Astrocyte (in vitro differentiated cells and primary cell): ENCODE data around the gene SCAPER.

Experiments
- CTCF ChIP-seq: IDR thresholded peaks from 2 replicates; pipeline ENCODE4 v1.5.1; 2011; ENCODE audit warnings: low read depth, mild to moderate bottlenecking, inconsistent platforms, low read length, moderate library complexity; ENCODE audit not compliant: insufficient read depth
- EZH2 ChIP-seq: IDR thresholded peaks from 2 replicates; pipeline ENCODE4 v1.6.1; 2012; ENCODE audit warnings: mild to moderate bottlenecking, low read length, inconsistent platforms; ENCODE audit not compliant: insufficient read depth

GRCh38 chr15:76349301-76350070 lies 555.7 kb downstream of the SCAPER start:
- TF ChIP-seq CTCF (no peak), EZH2 (no peak)
